Parathyroid adenoma (tissue), 2 donors: ENCODE data around the gene SNX14.

Experiments
- H2AFZ ChIP-seq: fragments of 300-600 bp; sonication (generic); one replicate; pipeline ENCODE4 v1.7.0; 2017; ENCODE audit warnings: antibody characterized with exemption, mild to moderate bottlenecking
- H3K27ac ChIP-seq: fragments of 300-600 bp; sonication (generic); one replicate; pipeline ENCODE4 v1.7.0; 2017
- H3K27me3 ChIP-seq: fragments of 300-600 bp; sonication (generic); one replicate; pipeline ENCODE4 v1.7.0; 2017; ENCODE audit warnings: low read length; ENCODE audit not compliant: control insufficient read depth, insufficient read depth
- H3K36me3 ChIP-seq: fragments of 300-600 bp; sonication (generic); one replicate; pipeline ENCODE4 v1.7.0; 2017; ENCODE audit warnings: low read length; ENCODE audit not compliant: control insufficient read depth, insufficient read depth
- H3K4me1 ChIP-seq: fragments of 300-600 bp; sonication (generic); one replicate; pipeline ENCODE4 v1.7.0; 2017; ENCODE audit warnings: control low read depth
- H3K4me2 ChIP-seq: fragments of 300-600 bp; sonication (generic); one replicate; pipeline ENCODE4 v1.7.0; 2017; ENCODE audit warnings: low read length
- H3K4me3 ChIP-seq: fragments of 300-600 bp; sonication (generic); one replicate; pipeline ENCODE4 v1.7.0; 2017; ENCODE audit warnings: low read depth, low read length
- H3K79me2 ChIP-seq: fragments of 300-600 bp; sonication (generic); one replicate; pipeline ENCODE4 v1.7.0; 2017; ENCODE audit warnings: control low read depth
- H3K9ac ChIP-seq: fragments of 300-600 bp; sonication (generic); one replicate; pipeline ENCODE4 v1.7.0; 2017; ENCODE audit warnings: mild to moderate bottlenecking
- H3K9me3 ChIP-seq: fragments of 300-600 bp; sonication (generic); one replicate; pipeline ENCODE4 v1.7.0; 2017; ENCODE audit warnings: low read length; ENCODE audit not compliant: control insufficient read depth
- TF ChIP-seq, protein P1 (sequence below): fragments of 300-600 bp; sonication (generic); IDR thresholded peaks from one replicate; pipeline ENCODE4 v1.7.0; 2017; ENCODE audit warnings: antibody characterized with exemption, mild to moderate bottlenecking
- donor health status: primary hyperparathyroidism.

The SNX14 gene

DNA sequence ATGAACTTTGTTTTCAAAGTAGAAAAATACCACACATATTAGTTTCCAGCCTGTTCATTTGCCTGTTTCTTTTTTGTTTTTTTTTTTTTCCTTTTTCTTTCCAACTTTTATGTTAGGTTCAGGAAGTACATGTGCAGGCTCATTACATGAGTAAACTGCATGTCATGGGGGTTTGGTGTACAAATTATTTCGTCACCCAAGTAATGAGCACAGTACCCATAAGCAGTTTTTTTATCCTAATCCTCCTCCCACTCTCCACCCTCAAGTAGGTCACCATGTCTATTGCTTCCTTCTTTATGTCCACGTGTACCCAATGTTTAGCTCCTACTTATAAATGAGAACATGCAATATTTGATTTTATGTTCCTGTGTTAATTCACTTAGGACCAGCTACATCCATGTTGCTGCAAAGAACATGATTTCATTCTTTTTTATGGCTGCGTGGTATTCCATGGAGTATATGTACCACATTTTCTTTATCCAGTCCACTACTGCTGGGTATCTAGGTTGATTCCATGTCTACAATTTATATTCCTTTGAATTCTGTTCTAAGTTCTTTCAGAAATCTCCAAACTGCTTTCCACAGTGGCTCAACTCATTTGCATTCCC, 31.8 kb downstream of the SNX14 start:
- H3K27ac ChIP-seq = no peak overlapping the region
- no peak overlapping the region for H2AFZ ChIP-seq
- H3K4me3 ChIP-seq = no peak overlapping the region
- no peaks in the 10 kb centered on the region for H3K4me1 ChIP-seq
- no peak overlapping the region for H3K9ac ChIP-seq
- H3K4me2 ChIP-seq = no peak overlapping the region
- TF ChIP-seq, protein P1, sequence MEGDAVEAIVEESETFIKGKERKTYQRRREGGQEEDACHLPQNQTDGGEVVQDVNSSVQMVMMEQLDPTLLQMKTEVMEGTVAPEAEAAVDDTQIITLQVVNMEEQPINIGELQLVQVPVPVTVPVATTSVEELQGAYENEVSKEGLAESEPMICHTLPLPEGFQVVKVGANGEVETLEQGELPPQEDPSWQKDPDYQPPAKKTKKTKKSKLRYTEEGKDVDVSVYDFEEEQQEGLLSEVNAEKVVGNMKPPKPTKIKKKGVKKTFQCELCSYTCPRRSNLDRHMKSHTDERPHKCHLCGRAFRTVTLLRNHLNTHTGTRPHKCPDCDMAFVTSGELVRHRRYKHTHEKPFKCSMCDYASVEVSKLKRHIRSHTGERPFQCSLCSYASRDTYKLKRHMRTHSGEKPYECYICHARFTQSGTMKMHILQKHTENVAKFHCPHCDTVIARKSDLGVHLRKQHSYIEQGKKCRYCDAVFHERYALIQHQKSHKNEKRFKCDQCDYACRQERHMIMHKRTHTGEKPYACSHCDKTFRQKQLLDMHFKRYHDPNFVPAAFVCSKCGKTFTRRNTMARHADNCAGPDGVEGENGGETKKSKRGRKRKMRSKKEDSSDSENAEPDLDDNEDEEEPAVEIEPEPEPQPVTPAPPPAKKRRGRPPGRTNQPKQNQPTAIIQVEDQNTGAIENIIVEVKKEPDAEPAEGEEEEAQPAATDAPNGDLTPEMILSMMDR = no peak
- no peaks in the 10 kb centered on the region for H3K27me3 ChIP-seq
- H3K79me2 ChIP-seq = no peaks in the 10 kb centered on the region
- no peaks in the 10 kb centered on the region for H3K36me3 ChIP-seq
- H3K9me3 ChIP-seq = no peaks in the 10 kb centered on the region

- Histone ChIP-seq H2AFZ (no peak overlapping the region), H3K9me3 (no peaks in the 10 kb centered on the region), H3K9ac (no peak overlapping the region), H3K27ac (no peak overlapping the region), H3K4me1 (no peaks in the 10 kb centered on the region), H3K36me3 (no peaks in the 10 kb centered on the region), H3K79me2 (no peaks in the 10 kb centered on the region), H3K4me2 (no peak overlapping the region), H3K27me3 (no peaks in the 10 kb centered on the region), H3K4me3 (no peak overlapping the region)
- TF ChIP-seq, protein P1 = no peak
Measured at GRCh38 chr6:85556992-85557668, 36.5 kb downstream of the SNX14 start.

DNA sequence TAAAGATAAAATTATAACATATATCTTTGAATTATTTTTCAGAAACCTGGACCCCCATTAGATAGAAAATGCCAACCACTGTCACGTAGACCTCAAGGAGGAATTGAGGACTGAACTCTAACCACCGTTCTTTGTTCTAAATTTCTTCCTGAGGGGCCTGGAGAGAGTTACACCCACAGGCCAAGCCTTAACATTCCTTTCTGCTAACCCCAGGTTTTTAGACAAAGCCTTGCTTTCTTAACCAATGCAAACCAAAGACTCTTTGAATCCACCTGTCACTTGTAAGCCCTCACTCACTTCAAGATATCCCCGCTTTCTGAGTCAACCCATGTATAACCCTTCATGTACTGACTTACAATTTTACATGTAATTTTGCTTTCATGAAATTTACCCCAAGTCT, 41.0 kb downstream of the SNX14 start:
- TF ChIP-seq, protein P1 = no peak
- no peaks in the 10 kb centered on the region for H3K79me2 ChIP-seq
- H3K27me3 ChIP-seq = no peaks in the 10 kb centered on the region
- no peak overlapping the region for H2AFZ ChIP-seq
- H3K27ac ChIP-seq = no peak overlapping the region
- H3K4me2 ChIP-seq = no peak overlapping the region
- no peak overlapping the region for H3K9ac ChIP-seq
- H3K9me3 ChIP-seq = no peaks in the 10 kb centered on the region
- H3K4me3 ChIP-seq = no peak overlapping the region
- no peaks in the 10 kb centered on the region for H3K36me3 ChIP-seq
- no peaks in the 10 kb centered on the region for H3K4me1 ChIP-seq

- no peak overlapping the region for H2AFZ ChIP-seq
- TF ChIP-seq, protein P1 = no peak
- H3K9ac ChIP-seq = no peak overlapping the region
- H3K4me1 ChIP-seq = no peaks in the 10 kb centered on the region
- no peak overlapping the region for H3K4me2 ChIP-seq
- no peaks in the 10 kb centered on the region for H3K79me2 ChIP-seq
- no peaks in the 10 kb centered on the region for H3K27me3 ChIP-seq
- H3K9me3 ChIP-seq = no peaks in the 10 kb centered on the region
- no peak overlapping the region for H3K27ac ChIP-seq
- H3K36me3 ChIP-seq = no peaks in the 10 kb centered on the region
- no peak overlapping the region for H3K4me3 ChIP-seq
Measured at GRCh38 chr6:85551264-85551663, 42.4 kb downstream of the SNX14 start.

DNA sequence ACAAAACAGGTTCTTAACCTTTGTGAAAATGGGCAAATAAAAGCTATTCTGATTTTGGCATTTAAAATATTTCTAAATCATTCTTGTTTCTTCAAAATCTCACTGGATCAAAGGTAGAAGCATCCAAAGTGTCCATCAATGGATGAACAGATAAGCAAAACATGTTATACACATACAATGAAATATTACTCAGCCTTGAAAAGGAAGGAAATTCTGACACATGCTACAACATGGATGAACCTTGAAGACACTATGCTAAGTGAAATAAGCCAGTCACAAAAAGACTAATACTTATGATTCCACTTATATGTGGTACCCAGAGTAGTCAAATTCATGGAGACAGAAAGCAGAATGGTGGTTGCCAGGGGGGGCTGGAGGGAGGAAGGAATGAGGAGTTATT, 45.9 kb downstream of the SNX14 start:
- TF ChIP-seq, protein P1 = no peak
- no peaks in the 10 kb centered on the region for H3K79me2 ChIP-seq
- H3K4me2 ChIP-seq = no peak overlapping the region
- no peaks in the 10 kb centered on the region for H3K27me3 ChIP-seq
- H2AFZ ChIP-seq = no peak overlapping the region
- no peak overlapping the region for H3K4me3 ChIP-seq
- H3K27ac ChIP-seq = no peak overlapping the region
- H3K36me3 ChIP-seq = no peaks in the 10 kb centered on the region
- no peaks in the 10 kb centered on the region for H3K9me3 ChIP-seq
- H3K4me1 ChIP-seq = no peaks in the 10 kb centered on the region
- no peak overlapping the region for H3K9ac ChIP-seq
